Measurements from ENCODE around the gene VPS37D. TPM values are rescaled to one million over a fixed set of nuclear protein-coding genes. Genes with fewer than 3 reads are reported as not detected.

Gene VPS37D
- total and polyA plus RNA-seq, 10 of the 15 experiments (the other 5 are each of a cell fraction or from before 2014, with no cell fraction given) = 0.10 to 0.45 (median 0.16) TPM; not detected in 6

- intact Hi-C loops (cut with micrococcal nuclease; ENCODE audit: unreplicated experiment) (loop anchor here (5.0 kb wide), 3 partner anchors 41 to 59 kb away; no protein-coding TSS in a partner anchor), in situ Hi-C loops (cut with MboI) (no loop called here)
- Histone ChIP-seq H3K9me3 (replicated peaks; ENCODE audit: control insufficient read depth, insufficient read depth, low read length) (no peaks in the 10 kb centered on the region; the same call in 2 of the 3 replicates), H4K20me1 (ENCODE audit: control insufficient read depth, insufficient read depth) (no peaks in the 10 kb centered on the region), H3K9ac (ENCODE audit: control insufficient read depth, insufficient read depth, low read length) (no peak overlapping the region; the same call in 1 of the 2 replicates), H3K27me3 (replicated peaks in 1 of 2; ENCODE audit: control insufficient read depth in 2 of 2, insufficient read depth in 2 of 2, low read length in 1 of 2) (peaks cover 0 to 6% of the 10 kb centered on the region in 2 experiments; a peak in 3 of 4 replicates), H3K4me2 (ENCODE audit: control insufficient read depth, insufficient read depth) (peak overlapping the region; percentile 71; the same call in 1 of the 2 replicates), H3K4me3 (peak overlapping the region; percentile 24; the same call in 1 of the 2 replicates), H3K36me3 (ENCODE audit: control insufficient read depth in 2 of 2, insufficient read depth in 2 of 2, low read length in 1 of 2) (no peaks in the 10 kb centered on the region), H3K27ac (ENCODE audit: control insufficient read depth, insufficient read depth) (no peak overlapping the region), H3K4me1 (ENCODE audit: control insufficient read depth, insufficient read depth, low read length) (no peaks in the 10 kb centered on the region), H3K79me2 (ENCODE audit: control insufficient read depth, insufficient read depth, low read length) (no peaks in the 10 kb centered on the region), H2AFZ (ENCODE audit: control insufficient read depth, low read depth, low read length) (peak overlapping the region; percentile 47)
- DNase-seq (ENCODE audit: low read depth, low spot score) (no peak), FAIRE-seq (no peak), ATAC-seq (no peak)
- ChIA-PET CTCF (interaction anchor here (1.1 to 1.9 kb wide), 3 partner anchors 42 to 61 kb away, joined by 3 to 12 read pairs (median 5); no protein-coding TSS in a partner anchor), SMC1A (ENCODE audit: uncharacterized antibody, unreplicated experiment) (no interaction called here), RAD21 (ENCODE audit: unreplicated experiment) (interaction anchor here (1.7 kb wide), 1 partner anchor 61 kb away, joined by 6 read pairs; no protein-coding TSS in a partner anchor), POLR2A (no interaction called here)
- TF ChIP-seq TARDBP (IDR thresholded peaks at IDR 0.05; ENCODE audit: borderline replicate concordance) (no peak), FOXK2 (IDR thresholded peaks at IDR 0.05) (no peak), IKZF2 (IDR thresholded peaks at IDR 0.05) (0 out of 4 replicates have a peak, but pooled peaks of 1 of the 2 experiments have one; percentile 13), PAX8 (IDR thresholded peaks at IDR 0.05) (no peak)
- TF ChIP-seq, protein P1, sequence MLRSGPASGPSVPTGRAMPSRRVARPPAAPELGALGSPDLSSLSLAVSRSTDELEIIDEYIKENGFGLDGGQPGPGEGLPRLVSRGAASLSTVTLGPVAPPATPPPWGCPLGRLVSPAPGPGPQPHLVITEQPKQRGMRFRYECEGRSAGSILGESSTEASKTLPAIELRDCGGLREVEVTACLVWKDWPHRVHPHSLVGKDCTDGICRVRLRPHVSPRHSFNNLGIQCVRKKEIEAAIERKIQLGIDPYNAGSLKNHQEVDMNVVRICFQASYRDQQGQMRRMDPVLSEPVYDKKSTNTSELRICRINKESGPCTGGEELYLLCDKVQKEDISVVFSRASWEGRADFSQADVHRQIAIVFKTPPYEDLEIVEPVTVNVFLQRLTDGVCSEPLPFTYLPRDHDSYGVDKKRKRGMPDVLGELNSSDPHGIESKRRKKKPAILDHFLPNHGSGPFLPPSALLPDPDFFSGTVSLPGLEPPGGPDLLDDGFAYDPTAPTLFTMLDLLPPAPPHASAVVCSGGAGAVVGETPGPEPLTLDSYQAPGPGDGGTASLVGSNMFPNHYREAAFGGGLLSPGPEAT (IDR thresholded peaks at IDR 0.05; ENCODE audit: low read depth) = no peak
- TF ChIP-seq, protein P2, sequence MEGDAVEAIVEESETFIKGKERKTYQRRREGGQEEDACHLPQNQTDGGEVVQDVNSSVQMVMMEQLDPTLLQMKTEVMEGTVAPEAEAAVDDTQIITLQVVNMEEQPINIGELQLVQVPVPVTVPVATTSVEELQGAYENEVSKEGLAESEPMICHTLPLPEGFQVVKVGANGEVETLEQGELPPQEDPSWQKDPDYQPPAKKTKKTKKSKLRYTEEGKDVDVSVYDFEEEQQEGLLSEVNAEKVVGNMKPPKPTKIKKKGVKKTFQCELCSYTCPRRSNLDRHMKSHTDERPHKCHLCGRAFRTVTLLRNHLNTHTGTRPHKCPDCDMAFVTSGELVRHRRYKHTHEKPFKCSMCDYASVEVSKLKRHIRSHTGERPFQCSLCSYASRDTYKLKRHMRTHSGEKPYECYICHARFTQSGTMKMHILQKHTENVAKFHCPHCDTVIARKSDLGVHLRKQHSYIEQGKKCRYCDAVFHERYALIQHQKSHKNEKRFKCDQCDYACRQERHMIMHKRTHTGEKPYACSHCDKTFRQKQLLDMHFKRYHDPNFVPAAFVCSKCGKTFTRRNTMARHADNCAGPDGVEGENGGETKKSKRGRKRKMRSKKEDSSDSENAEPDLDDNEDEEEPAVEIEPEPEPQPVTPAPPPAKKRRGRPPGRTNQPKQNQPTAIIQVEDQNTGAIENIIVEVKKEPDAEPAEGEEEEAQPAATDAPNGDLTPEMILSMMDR (IDR thresholded peaks at IDR 0.05 in 2 of 3, conservative IDR thresholded peaks at IDR 0.05 in 1 of 3; ENCODE audit: control insufficient read depth in 2 of 3, extremely low read depth in 1 of 3, insufficient read depth in 1 of 3, low read depth in 3 of 3, low read length in 3 of 3) = 0 out of 6 replicates have a peak, but pooled peaks of 1 of the 3 experiments have one; percentile 1
- no TSS peak for BruUV-seq (replicated peaks)
- 4% methylated on average over 16 of the region's 52 CpGs for WGBS (ENCODE audit: insufficient coverage, insufficient replicate concordance, low lambda C conversion rate, missing lambda C conversion rate)
Measured at GRCh38 chr7:73668103-73668885, 663 bp downstream of the VPS37D start.

Measured in GM12878 (cell line).